H9 (cell line): ENCODE data around the gene ITPKB. TPM values are rescaled to one million over a fixed set of nuclear protein-coding genes. Genes with fewer than 3 reads are reported as not detected.

Experiments
- DNase-seq: peaks from one replicate; pipeline ENCODE4 v3.0.0-alpha.2; 2017
- H2AFZ ChIP-seq: one replicate; pipeline ENCODE4 v1.6.1; 2013; ENCODE audit warnings: mild to moderate bottlenecking, low read length, control low read depth, moderate library complexity
- H2AK5ac ChIP-seq: 2 replicates; pipeline ENCODE4 v1.6.1; 2013; ENCODE audit warnings: low read length, control low read depth, mixed read lengths; ENCODE audit not compliant: insufficient read length
- H2BK120ac ChIP-seq: one replicate; pipeline ENCODE4 v1.6.1; 2013; ENCODE audit warnings: low read depth, mild to moderate bottlenecking, low read length, control low read depth, inconsistent platforms; ENCODE audit not compliant: poor library complexity, severe bottlenecking
- H2BK12ac ChIP-seq: 2 replicates; pipeline ENCODE4 v1.6.1; 2013; ENCODE audit warnings: low read length, control low read depth, mixed read lengths, low read depth; ENCODE audit not compliant: insufficient read length
- H2BK15ac ChIP-seq: 2 replicates; pipeline ENCODE4 v1.6.1; 2013; ENCODE audit warnings: low read depth, low read length, control low read depth
- H2BK20ac ChIP-seq: one replicate; pipeline ENCODE4 v1.6.1; 2013; ENCODE audit warnings: low read depth, mild to moderate bottlenecking, low read length, control low read depth, inconsistent platforms; ENCODE audit not compliant: poor library complexity, severe bottlenecking
- H2BK5ac ChIP-seq: 2 replicates; pipeline ENCODE4 v1.6.1; 2013; ENCODE audit warnings: low read length, control low read depth, mixed read lengths; ENCODE audit not compliant: insufficient read length
- H3K14ac ChIP-seq: 2 replicates; pipeline ENCODE4 v1.6.1; 2013; ENCODE audit warnings: low read length, control low read depth; ENCODE audit not compliant: insufficient read depth
- H3K18ac ChIP-seq: 2 replicates; pipeline ENCODE4 v1.6.1; 2013; ENCODE audit warnings: low read depth, mild to moderate bottlenecking, mixed read lengths, low read length, control low read depth; ENCODE audit not compliant: insufficient read length
- H3K23ac ChIP-seq: 2 replicates; pipeline ENCODE4 v1.6.1; 2013; ENCODE audit warnings: low read length, control low read depth, mixed read lengths, low read depth; ENCODE audit not compliant: insufficient read length
- H3K23me2 ChIP-seq: 2 replicates; pipeline ENCODE4 v1.6.1; 2013; ENCODE audit warnings: low read depth, mild to moderate bottlenecking, mixed read lengths, low read length, control low read depth; ENCODE audit not compliant: insufficient read length, poor library complexity, severe bottlenecking
- H3K27ac ChIP-seq: 2 replicates; pipeline ENCODE4 v1.5.1; 2013; ENCODE audit warnings: low read length, control low read depth, mixed read lengths, low read depth; ENCODE audit not compliant: insufficient read length
- H3K27me3 ChIP-seq: 2 replicates; pipeline ENCODE4 v1.6.1; 2013; ENCODE audit warnings: low read length, control low read depth, inconsistent platforms; ENCODE audit not compliant: insufficient read depth
- H3K4ac ChIP-seq: 2 replicates; pipeline ENCODE4 v1.6.1; 2013; ENCODE audit warnings: low read depth, mild to moderate bottlenecking, control low read depth, inconsistent platforms, low read length, moderate library complexity
- H3K4me1 ChIP-seq: 2 replicates; pipeline ENCODE4 v1.6.1; 2013; ENCODE audit warnings: low read length, control low read depth, inconsistent platforms; ENCODE audit not compliant: insufficient read depth
- H3K4me2 ChIP-seq: 2 replicates; pipeline ENCODE4 v1.6.1; 2013; ENCODE audit warnings: low read length, control low read depth, mixed read lengths; ENCODE audit not compliant: insufficient read length, insufficient read depth
- H3K56ac ChIP-seq: 2 replicates; pipeline ENCODE4 v1.6.1; 2013; ENCODE audit warnings: low read depth, mild to moderate bottlenecking, mixed read lengths, low read length, control low read depth; ENCODE audit not compliant: insufficient read length
- H3K79me1 ChIP-seq: 2 replicates; pipeline ENCODE4 v1.6.1; 2013; ENCODE audit warnings: low read depth, mild to moderate bottlenecking, moderate library complexity, low read length, control low read depth, inconsistent platforms; ENCODE audit not compliant: insufficient read depth, poor library complexity, severe bottlenecking
- H3K79me2 ChIP-seq: 2 replicates; pipeline ENCODE4 v1.6.1; 2013; ENCODE audit warnings: low read length, control low read depth, inconsistent platforms; ENCODE audit not compliant: insufficient read depth
- H3K9ac ChIP-seq: 2 replicates; pipeline ENCODE4 v1.6.1; 2013; ENCODE audit warnings: low read length, control low read depth, mixed read lengths; ENCODE audit not compliant: insufficient read length; ENCODE audit errors: extremely low read depth
- H3K9me3 ChIP-seq: one replicate; pipeline ENCODE4 v1.6.1; 2013; ENCODE audit warnings: low read depth, low read length, inconsistent platforms; ENCODE audit not compliant: control insufficient read depth
- H3T11ph ChIP-seq: one replicate; pipeline ENCODE4 v1.6.1; 2013; ENCODE audit warnings: mild to moderate bottlenecking, low read length, control low read depth, inconsistent platforms
- H4K20me1 ChIP-seq: one replicate; pipeline ENCODE4 v1.6.1; 2013; ENCODE audit not compliant: control insufficient read depth, insufficient read length, insufficient read depth
- H4K5ac ChIP-seq: 2 replicates; pipeline ENCODE4 v1.6.1; 2013; ENCODE audit warnings: low read depth, mild to moderate bottlenecking, mixed read lengths, low read length, control low read depth; ENCODE audit not compliant: insufficient read length
- H4K8ac ChIP-seq: replicated peaks from 2 replicates; pipeline ENCODE4 v1.6.1; 2013; ENCODE audit warnings: low read length, control low read depth, mixed read lengths, low read depth; ENCODE audit not compliant: insufficient read length
- H4K91ac ChIP-seq: 2 replicates; pipeline ENCODE4 v1.6.1; 2013; ENCODE audit warnings: low read depth, mild to moderate bottlenecking, moderate library complexity, mixed read lengths, low read length, control low read depth; ENCODE audit not compliant: insufficient read length
- H3K27ac Mint-ChIP-seq, 3 experiments: 2 replicates in 2 of 3; 3 replicates in 1 of 3; pipeline ENCODE4 v1.8.0; 2020 to 2021; ENCODE audit warnings: mixed read lengths in 3 of 3, mild to moderate bottlenecking in 1 of 3, moderate library complexity in 1 of 3
- H3K27me3 Mint-ChIP-seq: 2 replicates; pipeline ENCODE4 v1.8.0; 2021; ENCODE audit warnings: low read depth, mild to moderate bottlenecking, moderate library complexity, mixed read lengths
- H3K36me3 Mint-ChIP-seq, 3 experiments: 2 replicates in 2 of 3; 3 replicates in 1 of 3; pipeline ENCODE4 v1.8.0; 2020 to 2021; ENCODE audit warnings: low read depth in 3 of 3, mixed read lengths in 3 of 3; ENCODE audit not compliant: insufficient read depth in 1 of 3
- H3K4me1 Mint-ChIP-seq, 2 experiments: 2 replicates each; pipeline ENCODE4 v1.8.0; 2020; ENCODE audit warnings: mixed read lengths in 2 of 2
- H3K4me3 Mint-ChIP-seq, 2 experiments: 2 replicates in 1 of 2; 3 replicates in 1 of 2; pipeline ENCODE4 v1.8.0; 2020 to 2021; ENCODE audit warnings: mild to moderate bottlenecking in 2 of 2, mixed read lengths in 2 of 2, moderate library complexity in 1 of 2
- H3K9me3 Mint-ChIP-seq, 2 experiments: 2 replicates in 1 of 2; 3 replicates in 1 of 2; pipeline ENCODE4 v1.8.0; 2020; ENCODE audit warnings: mild to moderate bottlenecking in 2 of 2, mixed read lengths in 2 of 2, moderate library complexity in 1 of 2
- CTCF ChIP-seq: fragments of 200-600 bp; sonication (generic); conservative IDR thresholded peaks from 3 replicates; pipeline ENCODE4 v1.8.0; 2021; ENCODE audit warnings: antibody characterized with exemption, mild to moderate bottlenecking
- WGBS: extraction: QIAGEN DNeasy Blood & Tissue Kit; methylation state at CpG from one replicate; pipeline ENCODE4 v1.1.7; 2013; ENCODE audit warnings: missing lambda C conversion rate, low lambda C conversion rate, mixed read lengths; ENCODE audit not compliant: insufficient read length; ENCODE audit errors: extremely low coverage; 5-methylcytosine and 5-hydroxymethylcytosine counted together
- total RNA-seq: library from RNA; stranded (reverse); gene quantifications from 2 replicates; pipeline ENCODE4 v1.2.1, GENCODE V29; 2021

The ITPKB gene
- total RNA-seq, 1 experiment from 2014 or later = 3.8 TPM

GRCh38 chr1:226607821-226608220, 131.3 kb downstream of the ITPKB start:
- no peak overlapping the region for H3K4ac ChIP-seq
- H3K79me2 ChIP-seq = no peaks in the 10 kb centered on the region
- no peak overlapping the region for H3K9ac ChIP-seq
- H3K27ac Mint-ChIP-seq = no peak overlapping the region
- H3K4me2 ChIP-seq = no peak overlapping the region
- H4K5ac ChIP-seq = no peak overlapping the region
- H2AFZ ChIP-seq = no peak overlapping the region
- no peak overlapping the region for H2BK20ac ChIP-seq
- no peaks in the 10 kb centered on the region for H3K9me3 ChIP-seq
- H3K27me3 Mint-ChIP-seq = no peaks in the 10 kb centered on the region; the same call in 1 of the 2 replicates
- no peaks in the 10 kb centered on the region for H3K79me1 ChIP-seq
- no peak overlapping the region for H3K23ac ChIP-seq
- H4K8ac ChIP-seq = no peak overlapping the region
- no peaks in the 10 kb centered on the region for H3K9me3 Mint-ChIP-seq
- H4K91ac ChIP-seq = no peak overlapping the region
- no peaks in the 10 kb centered on the region for H3K36me3 Mint-ChIP-seq
- no peak for TF ChIP-seq CTCF
- H2BK12ac ChIP-seq = no peak overlapping the region
- no peak overlapping the region for H2AK5ac ChIP-seq
- H3K14ac ChIP-seq = no peak overlapping the region
- no peak overlapping the region for H2BK15ac ChIP-seq
- peaks cover 29 to 61% of the 10 kb centered on the region in 2 experiments for H3K4me1 Mint-ChIP-seq
- H2BK5ac ChIP-seq = no peak overlapping the region
- H3K4me1 ChIP-seq = no peaks in the 10 kb centered on the region; the same call in 1 of the 2 replicates
- H3K27me3 ChIP-seq = no peaks in the 10 kb centered on the region
- H3K4me3 Mint-ChIP-seq = no peak overlapping the region
- H3K18ac ChIP-seq = no peak overlapping the region
- H3K23me2 ChIP-seq = no peaks in the 10 kb centered on the region
- H2BK120ac ChIP-seq = no peak overlapping the region
- H3K56ac ChIP-seq = no peak overlapping the region
- no peak for DNase-seq
- WGBS = no CpG with 5 or more reads among the region's 1 CpG
- H3K27ac ChIP-seq = no peak overlapping the region
- H3T11ph ChIP-seq = no peak overlapping the region
- no peaks in the 10 kb centered on the region for H4K20me1 ChIP-seq
